GM12878 (cell line): ENCODE measurements around the gene RIT2.

Source experiments
- CHD1 ChIP-seq: IDR thresholded peaks from 2 replicates; pipeline ENCODE4 v1.6.1; 2012; ENCODE audit warnings: low read depth, low read length, improper control_type of control experiment
- POLR2AphosphoS5 ChIP-seq: IDR thresholded peaks from 2 replicates; pipeline ENCODE4 v1.6.1; 2011; ENCODE audit warnings: mild to moderate bottlenecking, low read length, inconsistent platforms
- RBBP5 ChIP-seq: fragments of 200-600 bp; sonication (generic); conservative IDR thresholded peaks from 2 replicates; pipeline ENCODE4 v1.6.1; 2016
- TF ChIP-seq, protein P1 (sequence below): fragments of 450-650 bp; IDR thresholded peaks from 2 replicates; pipeline ENCODE4 v1.6.1; 2017; ENCODE audit warnings: mild to moderate bottlenecking

DNA sequence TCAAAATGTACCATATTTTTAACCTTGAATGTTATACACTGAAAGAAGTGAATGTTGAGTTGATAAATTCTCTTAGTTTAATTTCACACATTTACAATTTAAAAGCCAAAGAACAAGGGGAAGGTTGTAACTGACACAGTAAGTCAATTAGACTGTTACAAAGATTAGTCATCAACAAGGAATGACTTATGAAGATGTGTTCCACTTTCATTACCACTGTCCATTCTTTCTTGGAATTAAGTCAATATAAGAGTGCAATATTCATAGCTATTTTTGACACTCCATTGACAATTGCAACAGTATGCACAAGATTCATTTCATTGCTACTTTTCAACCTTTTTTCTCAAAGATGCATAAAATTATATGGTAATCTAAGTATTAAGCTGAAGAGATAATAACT is 291.3 kb downstream of the RIT2 start:
- TF ChIP-seq CHD1 = no peak
- no peak for TF ChIP-seq RBBP5
- no peak for TF ChIP-seq POLR2AphosphoS5
- TF ChIP-seq, protein P1, sequence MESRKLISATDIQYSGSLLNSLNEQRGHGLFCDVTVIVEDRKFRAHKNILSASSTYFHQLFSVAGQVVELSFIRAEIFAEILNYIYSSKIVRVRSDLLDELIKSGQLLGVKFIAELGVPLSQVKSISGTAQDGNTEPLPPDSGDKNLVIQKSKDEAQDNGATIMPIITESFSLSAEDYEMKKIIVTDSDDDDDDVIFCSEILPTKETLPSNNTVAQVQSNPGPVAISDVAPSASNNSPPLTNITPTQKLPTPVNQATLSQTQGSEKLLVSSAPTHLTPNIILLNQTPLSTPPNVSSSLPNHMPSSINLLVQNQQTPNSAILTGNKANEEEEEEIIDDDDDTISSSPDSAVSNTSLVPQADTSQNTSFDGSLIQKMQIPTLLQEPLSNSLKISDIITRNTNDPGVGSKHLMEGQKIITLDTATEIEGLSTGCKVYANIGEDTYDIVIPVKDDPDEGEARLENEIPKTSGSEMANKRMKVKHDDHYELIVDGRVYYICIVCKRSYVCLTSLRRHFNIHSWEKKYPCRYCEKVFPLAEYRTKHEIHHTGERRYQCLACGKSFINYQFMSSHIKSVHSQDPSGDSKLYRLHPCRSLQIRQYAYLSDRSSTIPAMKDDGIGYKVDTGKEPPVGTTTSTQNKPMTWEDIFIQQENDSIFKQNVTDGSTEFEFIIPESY = no peak
